Measurements from ENCODE around the gene MAGEB16. TPM values are rescaled to one million over a fixed set of nuclear protein-coding genes. Genes with fewer than 3 reads are reported as not detected.

The MAGEB16 gene
- total RNA-seq, 2 donors from 2014 or later = not detected

DNA sequence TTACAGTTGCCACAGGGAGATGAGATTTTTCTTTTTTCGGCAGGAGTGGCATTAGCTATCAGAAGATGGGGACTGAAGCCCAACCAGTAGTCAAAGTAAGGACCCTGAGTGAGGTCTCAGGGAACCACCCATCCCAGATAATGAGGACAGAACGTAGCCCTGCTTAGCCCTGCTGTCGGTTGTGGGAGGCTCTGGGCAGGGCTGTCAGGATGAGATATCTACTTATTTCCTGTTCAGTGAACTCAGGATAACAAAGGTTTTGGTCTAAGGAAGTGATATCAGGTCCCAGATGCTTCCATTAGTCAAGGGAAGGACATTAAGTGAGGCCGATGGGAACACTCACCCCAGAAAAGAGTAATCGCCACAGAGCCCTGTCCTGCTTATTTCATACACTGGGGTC lies 2.3 kb downstream of the MAGEB16 start:
- 78 to 87% methylated on average over 4 of the region's 5 CpGs for WGBS, 2 donors
- TF ChIP-seq, protein P1, sequence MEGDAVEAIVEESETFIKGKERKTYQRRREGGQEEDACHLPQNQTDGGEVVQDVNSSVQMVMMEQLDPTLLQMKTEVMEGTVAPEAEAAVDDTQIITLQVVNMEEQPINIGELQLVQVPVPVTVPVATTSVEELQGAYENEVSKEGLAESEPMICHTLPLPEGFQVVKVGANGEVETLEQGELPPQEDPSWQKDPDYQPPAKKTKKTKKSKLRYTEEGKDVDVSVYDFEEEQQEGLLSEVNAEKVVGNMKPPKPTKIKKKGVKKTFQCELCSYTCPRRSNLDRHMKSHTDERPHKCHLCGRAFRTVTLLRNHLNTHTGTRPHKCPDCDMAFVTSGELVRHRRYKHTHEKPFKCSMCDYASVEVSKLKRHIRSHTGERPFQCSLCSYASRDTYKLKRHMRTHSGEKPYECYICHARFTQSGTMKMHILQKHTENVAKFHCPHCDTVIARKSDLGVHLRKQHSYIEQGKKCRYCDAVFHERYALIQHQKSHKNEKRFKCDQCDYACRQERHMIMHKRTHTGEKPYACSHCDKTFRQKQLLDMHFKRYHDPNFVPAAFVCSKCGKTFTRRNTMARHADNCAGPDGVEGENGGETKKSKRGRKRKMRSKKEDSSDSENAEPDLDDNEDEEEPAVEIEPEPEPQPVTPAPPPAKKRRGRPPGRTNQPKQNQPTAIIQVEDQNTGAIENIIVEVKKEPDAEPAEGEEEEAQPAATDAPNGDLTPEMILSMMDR (IDR thresholded peaks at IDR 0.05) = no peak
- no peak for TF ChIP-seq POLR2A (IDR thresholded peaks at IDR 0.05)
- no peaks in the 10 kb centered on the region for H3K36me3 ChIP-seq (replicated peaks in 1 of 2; ENCODE audit: insufficient read depth in 1 of 2, low read depth in 2 of 2)

DNA sequence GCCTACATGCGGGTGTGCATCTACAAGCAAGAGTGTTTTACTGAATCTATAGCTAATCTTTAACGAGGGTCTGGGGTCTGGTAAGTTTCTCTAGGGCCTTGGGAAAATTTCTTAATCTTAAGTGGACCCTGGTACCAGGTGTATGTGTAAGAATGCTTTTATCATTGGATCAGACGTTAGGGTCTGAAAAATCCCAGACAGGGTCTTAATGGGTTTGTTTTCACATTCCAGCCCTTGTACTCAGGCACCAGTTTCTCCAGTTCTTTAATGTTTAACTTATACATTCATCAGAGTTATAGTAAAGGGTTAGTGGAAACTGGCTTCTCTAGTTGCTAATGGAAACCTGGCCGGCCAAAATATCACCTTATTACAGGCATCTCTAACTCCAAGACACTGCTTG lies 11.6 kb downstream of the MAGEB16 start:
- TF ChIP-seq POLR2A (IDR thresholded peaks at IDR 0.05) = no peak
- TF ChIP-seq, protein P1 (IDR thresholded peaks at IDR 0.05) = no peak
- DNase-seq (no peak), ATAC-seq (no peak)
- WGBS, 2 donors = 41 to 54% methylated on average over 3 to 4 of the region's 4 CpGs
- no peak overlapping the region for H3K27ac ChIP-seq
- H3K36me3 ChIP-seq (replicated peaks in 1 of 2; ENCODE audit: insufficient read depth in 1 of 2, low read depth in 2 of 2) = no peaks in the 10 kb centered on the region
- H3K4me3 ChIP-seq = no peak overlapping the region
- H3K27me3 ChIP-seq = no peaks in the 10 kb centered on the region
- no peaks in the 10 kb centered on the region for H3K4me1 ChIP-seq
- H3K9me3 ChIP-seq = no peaks in the 10 kb centered on the region
- intact Hi-C loops (cut with DNase I) = no loop called here

More for the DNA sequence above, 2.3 kb downstream of the MAGEB16 start:
- ATAC-seq (no peak), DNase-seq (no peak)
- Histone ChIP-seq H3K27ac (no peak overlapping the region), H3K9me3 (no peaks in the 10 kb centered on the region), H3K4me1 (no peaks in the 10 kb centered on the region), H3K27me3 (no peaks in the 10 kb centered on the region), H3K4me3 (no peak overlapping the region)
- intact Hi-C loops (cut with DNase I) = no loop called here

DNA sequence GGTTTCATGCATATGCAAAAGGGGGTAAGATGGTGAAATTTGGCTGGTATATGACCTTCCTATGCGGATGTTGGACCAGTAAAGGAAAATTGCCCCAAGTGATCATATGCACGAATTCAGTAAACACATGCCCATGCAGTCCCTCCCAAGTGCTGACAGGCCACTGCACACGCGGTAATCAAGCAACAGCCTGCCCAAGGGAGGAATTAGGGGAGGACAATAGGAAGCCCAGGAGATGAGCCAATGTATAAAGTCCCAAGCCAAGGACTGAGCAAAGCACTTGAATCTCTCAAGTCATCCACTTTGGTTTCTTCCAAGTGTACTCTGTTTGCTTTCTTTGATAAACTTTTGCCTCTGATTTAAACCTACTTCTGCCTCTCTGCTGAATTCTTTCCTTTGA lies 21.1 kb downstream of the MAGEB16 start:
- Histone ChIP-seq H3K4me1 (no peaks in the 10 kb centered on the region), H3K36me3 (replicated peaks in 1 of 2; ENCODE audit: insufficient read depth in 1 of 2, low read depth in 2 of 2) (no peaks in the 10 kb centered on the region), H3K27ac (no peak overlapping the region), H3K9me3 (no peaks in the 10 kb centered on the region), H3K27me3 (no peaks in the 10 kb centered on the region), H3K4me3 (no peak overlapping the region)
- intact Hi-C loops (cut with DNase I) = no loop called here
- ATAC-seq (no peak), DNase-seq (no peak)
- WGBS, 2 donors = 50 to 69% methylated on average over 4 of the region's 4 CpGs
- TF ChIP-seq, protein P1 (IDR thresholded peaks at IDR 0.05) = no peak
- no peak for TF ChIP-seq POLR2A (IDR thresholded peaks at IDR 0.05)

DNA sequence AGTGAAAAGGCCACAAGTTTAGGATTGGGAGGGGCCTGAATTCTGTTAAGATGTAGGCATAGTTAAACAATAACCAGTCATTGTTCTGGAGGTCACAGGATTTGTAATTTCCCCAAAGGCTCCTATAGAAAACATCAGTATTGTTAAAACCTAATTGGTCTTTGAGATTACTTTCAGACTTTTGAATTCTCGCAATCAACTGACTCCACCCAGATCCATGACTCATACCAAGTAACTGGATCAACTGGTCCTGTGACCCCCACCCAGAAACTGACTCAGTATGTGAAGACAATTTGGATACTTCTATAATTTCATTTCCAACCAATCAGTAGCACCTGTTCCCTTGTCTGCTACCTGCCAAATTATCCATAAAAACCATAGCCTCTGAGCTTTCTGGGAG lies 28.4 kb downstream of the MAGEB16 start:
- Histone ChIP-seq H3K36me3 (replicated peaks in 1 of 2; ENCODE audit: insufficient read depth in 1 of 2, low read depth in 2 of 2) (no peaks in the 10 kb centered on the region), H3K9me3 (no peaks in the 10 kb centered on the region), H3K27ac (no peak overlapping the region), H3K4me1 (no peaks in the 10 kb centered on the region), H3K27me3 (no peaks in the 10 kb centered on the region), H3K4me3 (no peak overlapping the region)
- intact Hi-C loops (cut with DNase I) = no loop called here
- no peak for DNase-seq
- TF ChIP-seq, protein P1 (IDR thresholded peaks at IDR 0.05) = no peak
- TF ChIP-seq POLR2A (IDR thresholded peaks at IDR 0.05) = no peak
- ATAC-seq = no peak
- WGBS, 2 donors = 60 to 73% methylated on average over 1 of the region's 1 CpG

DNA sequence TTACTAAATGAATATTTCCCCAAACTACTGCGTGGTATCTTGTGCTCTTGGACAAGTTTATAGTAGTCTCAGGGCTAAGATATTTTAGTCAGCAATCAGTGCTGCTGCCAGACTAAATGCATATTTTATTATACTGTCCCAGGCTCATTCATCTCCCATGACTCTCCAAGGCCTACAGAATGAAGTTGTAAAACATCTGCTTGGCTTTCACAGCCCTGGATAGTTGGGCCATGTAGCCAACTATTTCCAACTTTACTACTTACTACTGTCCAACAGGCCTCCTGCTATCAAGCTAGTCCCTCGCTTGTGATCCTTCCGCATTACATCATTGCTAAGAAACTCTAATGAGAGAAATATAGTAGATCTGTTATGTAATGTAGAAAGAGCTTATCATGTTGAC lies 31.4 kb downstream of the MAGEB16 start:
- ATAC-seq (no peak), DNase-seq (no peak)
- H3K9me3 ChIP-seq = no peaks in the 10 kb centered on the region
- 87 to 89% methylated on average over 3 of the region's 3 CpGs for WGBS, 2 donors
- H3K36me3 ChIP-seq (replicated peaks in 1 of 2; ENCODE audit: insufficient read depth in 1 of 2, low read depth in 2 of 2) = no peaks in the 10 kb centered on the region
- TF ChIP-seq POLR2A (IDR thresholded peaks at IDR 0.05) = no peak
- TF ChIP-seq, protein P1 (IDR thresholded peaks at IDR 0.05) = no peak
- intact Hi-C loops (cut with DNase I) = no loop called here
- H3K27me3 ChIP-seq = no peaks in the 10 kb centered on the region
- no peak overlapping the region for H3K4me3 ChIP-seq
- no peak overlapping the region for H3K27ac ChIP-seq
- H3K4me1 ChIP-seq = no peaks in the 10 kb centered on the region

Measured in body of pancreas (tissue), 4 donors.